A673 (cell line): ENCODE data around the gene USF2.

Source experiments
- EZH2 ChIP-seq: fragments of 200-600 bp; sonication (generic); IDR thresholded peaks from 2 replicates; pipeline ENCODE4 v1.6.1; 2017; ENCODE audit warnings: borderline replicate concordance, low read depth, mild to moderate bottlenecking, mixed read lengths, antibody characterized with exemption, low read length; ENCODE audit not compliant: poor library complexity, severe bottlenecking
- TF ChIP-seq, protein P1 (sequence below): fragments of 300-800, 200-600 bp; sonication (generic); conservative IDR thresholded peaks from 2 replicates; pipeline ENCODE4 v1.5.1; 2017; ENCODE audit warnings: low read depth, mild to moderate bottlenecking, antibody characterized with exemption, low read length, moderate library complexity, mixed read lengths

DNA sequence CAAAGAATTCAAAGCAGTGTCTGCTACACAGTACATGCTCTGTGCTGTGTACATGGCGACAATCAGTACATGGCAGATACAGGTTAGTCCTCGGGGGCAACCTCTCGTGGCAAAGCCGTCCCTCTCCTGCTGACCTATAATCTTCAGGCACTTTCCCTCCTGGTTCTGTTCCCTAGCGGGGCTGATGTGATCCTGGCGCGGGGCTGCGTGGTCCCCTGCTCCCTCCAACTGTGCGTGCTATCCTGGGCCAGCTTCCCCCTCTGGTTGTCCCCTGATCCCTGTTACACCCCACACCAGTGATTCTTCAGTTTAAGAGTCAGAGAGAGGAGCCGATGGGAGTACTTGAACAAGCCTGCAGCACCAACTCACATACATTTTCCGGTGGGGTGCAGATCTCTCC is 35.3 kb downstream of the USF2 start:
- TF ChIP-seq, protein P1, sequence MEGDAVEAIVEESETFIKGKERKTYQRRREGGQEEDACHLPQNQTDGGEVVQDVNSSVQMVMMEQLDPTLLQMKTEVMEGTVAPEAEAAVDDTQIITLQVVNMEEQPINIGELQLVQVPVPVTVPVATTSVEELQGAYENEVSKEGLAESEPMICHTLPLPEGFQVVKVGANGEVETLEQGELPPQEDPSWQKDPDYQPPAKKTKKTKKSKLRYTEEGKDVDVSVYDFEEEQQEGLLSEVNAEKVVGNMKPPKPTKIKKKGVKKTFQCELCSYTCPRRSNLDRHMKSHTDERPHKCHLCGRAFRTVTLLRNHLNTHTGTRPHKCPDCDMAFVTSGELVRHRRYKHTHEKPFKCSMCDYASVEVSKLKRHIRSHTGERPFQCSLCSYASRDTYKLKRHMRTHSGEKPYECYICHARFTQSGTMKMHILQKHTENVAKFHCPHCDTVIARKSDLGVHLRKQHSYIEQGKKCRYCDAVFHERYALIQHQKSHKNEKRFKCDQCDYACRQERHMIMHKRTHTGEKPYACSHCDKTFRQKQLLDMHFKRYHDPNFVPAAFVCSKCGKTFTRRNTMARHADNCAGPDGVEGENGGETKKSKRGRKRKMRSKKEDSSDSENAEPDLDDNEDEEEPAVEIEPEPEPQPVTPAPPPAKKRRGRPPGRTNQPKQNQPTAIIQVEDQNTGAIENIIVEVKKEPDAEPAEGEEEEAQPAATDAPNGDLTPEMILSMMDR, result no peak
- TF ChIP-seq EZH2, result no peak
